Adrenal gland (tissue), 5 donors: ENCODE data around the gene SH3PXD2B.
"Not testable (repeated sequence)": the region's sequence is repeated elsewhere in the genome, so short reads cannot be mapped to it uniquely, and the experiment has no call there.

Source experiments
- POLR2A ChIP-seq, 2 donors: fragments of 450-650 bp; IDR thresholded peaks; one replicate each; pipeline ENCODE4 v1.6.1; 2017; ENCODE audit warnings: antibody characterized with exemption in 2 of 2, mild to moderate bottlenecking in 2 of 2, moderate library complexity in 1 of 2
- TF ChIP-seq, protein P1 (sequence below), 6 experiments: fragments of 450-650 bp in 4 of 6; fragments of 200-600 bp in 2 of 6; sonication (generic) in 1 of 6; IDR thresholded peaks; 1 replicate in 5 of 6; 2 replicates in 1 of 6; pipeline versions ENCODE4 v1.5.1 to v1.8.0; 2016 to 2021; ENCODE audit warnings: antibody characterized with exemption in 6 of 6, mild to moderate bottlenecking in 2 of 6, moderate library complexity in 1 of 6
- donor health status: DM: no; HTN: no; CAD: no.

DNA sequence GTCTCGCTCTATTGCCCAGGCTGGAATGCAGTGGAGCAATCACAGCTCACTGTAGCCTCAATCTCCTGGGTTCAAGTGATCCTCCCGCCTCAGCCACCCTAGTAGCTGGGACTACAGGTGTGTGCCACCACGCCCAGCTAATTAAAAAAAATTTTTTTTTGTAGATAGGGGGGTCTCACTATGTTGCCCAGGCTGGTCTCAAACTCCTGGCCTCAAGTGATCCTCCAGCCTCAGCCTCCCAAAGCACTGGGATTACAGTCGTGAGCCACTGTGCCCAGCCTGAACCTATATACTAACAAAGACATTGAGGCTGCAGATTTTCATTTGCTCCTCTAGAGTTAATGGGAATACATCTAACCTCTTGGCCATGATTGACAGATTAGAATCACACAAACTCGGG, 105.6 kb downstream of the SH3PXD2B start:
- TF ChIP-seq, protein P1, sequence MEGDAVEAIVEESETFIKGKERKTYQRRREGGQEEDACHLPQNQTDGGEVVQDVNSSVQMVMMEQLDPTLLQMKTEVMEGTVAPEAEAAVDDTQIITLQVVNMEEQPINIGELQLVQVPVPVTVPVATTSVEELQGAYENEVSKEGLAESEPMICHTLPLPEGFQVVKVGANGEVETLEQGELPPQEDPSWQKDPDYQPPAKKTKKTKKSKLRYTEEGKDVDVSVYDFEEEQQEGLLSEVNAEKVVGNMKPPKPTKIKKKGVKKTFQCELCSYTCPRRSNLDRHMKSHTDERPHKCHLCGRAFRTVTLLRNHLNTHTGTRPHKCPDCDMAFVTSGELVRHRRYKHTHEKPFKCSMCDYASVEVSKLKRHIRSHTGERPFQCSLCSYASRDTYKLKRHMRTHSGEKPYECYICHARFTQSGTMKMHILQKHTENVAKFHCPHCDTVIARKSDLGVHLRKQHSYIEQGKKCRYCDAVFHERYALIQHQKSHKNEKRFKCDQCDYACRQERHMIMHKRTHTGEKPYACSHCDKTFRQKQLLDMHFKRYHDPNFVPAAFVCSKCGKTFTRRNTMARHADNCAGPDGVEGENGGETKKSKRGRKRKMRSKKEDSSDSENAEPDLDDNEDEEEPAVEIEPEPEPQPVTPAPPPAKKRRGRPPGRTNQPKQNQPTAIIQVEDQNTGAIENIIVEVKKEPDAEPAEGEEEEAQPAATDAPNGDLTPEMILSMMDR (IDR thresholded peaks at IDR 0.05), result not testable (repeated sequence)
- TF ChIP-seq POLR2A (IDR thresholded peaks at IDR 0.05), result not testable (repeated sequence)
